Middle frontal gyrus (tissue), 1 donor: ENCODE results near the gene PCSK4.
"Not testable (repeated sequence)": the region's sequence is repeated elsewhere in the genome, so short reads cannot be mapped to it uniquely, and the experiment has no call there.

Experiments used
- DNase-seq: peaks from one replicate; pipeline ENCODE4 v3.0.0-alpha.2; 2015; ENCODE audit warnings: low spot score; ENCODE audit errors: extremely low spot score

The PCSK4 gene

GRCh38 chr19:1490311-1491113, at the start of gene PCSK4:
TSS of gene PCSK4 (minus strand) at chr19:1490350. CDS start at chr19:1490346, 4 bp downstream.
- DNase-seq: peak; percentile 94

GRCh38 chr19:1539749-1540148, 49.6 kb upstream of the PCSK4 start:
- DNase-seq: not testable (repeated sequence)

- no peak for DNase-seq
Observed at GRCh38 chr19:1538978-1539377, 48.8 kb upstream of the PCSK4 start.

DNA sequence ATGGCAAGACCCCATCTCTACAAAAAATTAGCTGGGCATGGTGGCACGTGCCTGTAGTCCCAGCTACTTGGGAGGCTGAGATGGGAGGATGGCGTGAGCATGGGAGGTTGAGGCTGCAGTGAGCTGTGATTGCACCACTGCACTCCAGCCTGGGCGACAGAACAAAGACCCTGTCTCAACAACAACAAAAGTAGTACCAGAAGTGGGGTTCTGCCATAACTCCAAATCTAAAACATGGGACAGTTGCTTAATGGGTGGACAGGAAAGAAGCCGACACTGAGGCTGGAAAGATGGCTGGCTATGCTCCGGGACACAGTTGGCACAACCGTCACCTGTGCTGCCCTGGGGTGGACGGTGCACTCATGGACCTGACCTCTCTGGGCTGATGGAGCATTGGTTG, 45.5 kb upstream of the PCSK4 start:
- DNase-seq: not testable (repeated sequence)

DNA sequence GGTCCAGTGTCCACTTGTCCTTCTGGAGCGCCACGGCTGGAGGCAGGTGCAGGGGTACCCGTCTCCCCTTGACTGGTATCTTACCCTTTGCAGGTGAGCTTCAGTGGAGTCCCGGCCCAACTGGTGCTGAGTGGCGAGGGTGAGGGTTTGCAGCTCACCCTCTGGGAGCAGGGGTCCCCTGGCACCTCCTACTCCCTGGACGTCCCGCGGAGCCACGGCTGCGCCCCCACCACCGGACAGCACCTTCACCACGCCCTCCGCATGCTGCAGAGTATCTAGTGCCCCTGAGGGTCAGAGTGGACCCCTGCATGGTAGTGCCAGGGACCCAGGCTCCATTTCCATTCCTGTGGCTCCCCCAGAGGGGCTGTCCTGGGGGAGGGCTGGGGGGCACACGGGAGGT, 44.8 kb upstream of the PCSK4 start:
- DNase-seq: no peak

- DNase-seq: no peak
Observed at GRCh38 chr19:1533510-1534150, 43.5 kb upstream of the PCSK4 start.

DNA sequence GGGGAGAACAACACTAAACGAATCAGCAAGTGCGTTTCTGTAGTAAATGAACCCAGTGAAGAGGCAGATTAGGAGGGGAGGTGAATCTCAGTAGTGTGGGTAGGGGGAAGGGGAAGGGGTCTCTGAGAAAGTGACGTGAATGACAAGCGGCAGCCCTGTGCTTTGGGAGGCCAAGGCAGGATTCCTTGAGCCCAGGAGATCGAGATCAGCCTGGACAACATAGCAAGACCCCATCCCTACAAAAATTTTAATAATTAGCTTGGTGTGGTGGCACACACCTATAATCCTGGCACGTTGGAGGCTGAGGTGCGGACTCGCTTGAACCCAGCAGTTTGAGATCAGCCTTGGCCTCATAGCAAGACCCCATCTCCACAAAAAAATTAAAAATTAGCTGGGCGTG, 41.9 kb upstream of the PCSK4 start:
- DNase-seq: no peak

DNA sequence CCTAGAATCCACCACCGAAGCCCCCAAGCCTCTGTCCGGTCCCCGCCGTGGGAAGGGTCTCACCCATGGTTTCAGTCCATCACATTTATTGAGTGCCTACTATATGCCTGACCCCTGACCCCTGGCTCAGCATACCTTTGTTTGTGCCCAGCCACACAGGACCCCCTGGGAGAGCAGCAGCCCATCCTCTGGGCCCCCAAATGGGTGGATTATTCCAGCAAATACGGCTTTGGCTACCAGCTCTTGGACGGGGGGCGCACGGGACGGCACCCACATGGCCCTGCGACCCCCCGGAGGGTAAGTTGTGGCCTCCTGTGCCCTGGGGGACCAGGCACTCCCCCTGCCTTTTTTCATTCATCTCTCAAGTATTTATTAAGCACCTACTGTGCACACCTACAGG, 41.4 kb upstream of the PCSK4 start:
- no peak for DNase-seq

- not testable (repeated sequence) for DNase-seq
Observed at GRCh38 chr19:1530856-1531255, 40.7 kb upstream of the PCSK4 start.

DNA sequence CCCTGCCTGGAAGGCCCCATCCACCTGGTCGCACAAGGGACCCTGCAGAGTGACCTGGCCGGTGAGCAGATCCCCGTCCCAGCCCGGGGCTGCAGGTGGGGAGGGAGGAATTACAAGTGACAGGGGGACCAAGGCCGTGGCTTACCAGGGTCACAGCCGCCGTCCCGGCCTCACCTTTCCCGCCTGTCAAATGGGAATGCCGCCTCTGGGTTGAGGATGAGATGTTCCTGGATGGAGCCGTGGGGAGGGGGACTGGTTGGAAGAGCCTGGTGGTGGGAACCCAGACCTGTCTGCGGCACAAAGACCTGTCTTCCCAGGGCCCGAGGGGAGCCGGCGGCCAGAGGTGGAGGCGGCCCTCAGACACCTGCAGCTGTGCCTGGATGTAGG, 39.3 kb upstream of the PCSK4 start:
- DNase-seq: no peak

- no peak for DNase-seq
Observed at GRCh38 chr19:1528596-1529429, 38.7 kb upstream of the PCSK4 start.

DNA sequence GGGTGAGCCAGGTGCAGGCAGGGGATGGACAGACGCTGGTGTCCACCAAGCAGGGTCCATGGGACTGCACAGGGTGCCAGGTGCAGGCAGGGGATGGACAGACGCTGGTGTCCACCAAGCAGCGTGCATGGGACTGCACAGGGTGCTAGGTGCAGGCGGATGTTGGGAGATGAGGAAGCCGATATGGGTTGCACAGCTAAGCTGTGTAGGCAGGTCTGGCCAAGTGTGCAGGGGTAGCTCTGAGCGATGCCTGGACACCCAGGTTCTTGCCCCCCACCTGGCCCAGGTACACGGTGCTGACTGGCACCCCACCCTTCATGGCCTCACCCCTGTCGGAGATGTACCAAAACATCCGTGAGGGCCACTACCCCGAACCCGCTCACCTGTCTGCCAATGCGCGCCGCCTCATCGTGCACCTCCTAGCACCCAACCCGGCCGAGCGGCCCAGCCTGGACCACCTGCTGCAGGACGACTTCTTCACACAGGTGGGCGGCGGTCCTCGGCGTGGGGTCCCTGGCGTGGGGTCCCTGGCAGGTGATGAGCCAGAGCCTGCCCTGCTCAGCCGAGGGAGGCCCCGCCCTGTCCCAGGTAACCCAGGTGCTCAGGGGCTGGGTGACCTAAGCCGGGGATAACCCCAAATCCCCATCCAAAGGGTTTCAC, 37.6 kb upstream of the PCSK4 start:
- no peak for DNase-seq

DNA sequence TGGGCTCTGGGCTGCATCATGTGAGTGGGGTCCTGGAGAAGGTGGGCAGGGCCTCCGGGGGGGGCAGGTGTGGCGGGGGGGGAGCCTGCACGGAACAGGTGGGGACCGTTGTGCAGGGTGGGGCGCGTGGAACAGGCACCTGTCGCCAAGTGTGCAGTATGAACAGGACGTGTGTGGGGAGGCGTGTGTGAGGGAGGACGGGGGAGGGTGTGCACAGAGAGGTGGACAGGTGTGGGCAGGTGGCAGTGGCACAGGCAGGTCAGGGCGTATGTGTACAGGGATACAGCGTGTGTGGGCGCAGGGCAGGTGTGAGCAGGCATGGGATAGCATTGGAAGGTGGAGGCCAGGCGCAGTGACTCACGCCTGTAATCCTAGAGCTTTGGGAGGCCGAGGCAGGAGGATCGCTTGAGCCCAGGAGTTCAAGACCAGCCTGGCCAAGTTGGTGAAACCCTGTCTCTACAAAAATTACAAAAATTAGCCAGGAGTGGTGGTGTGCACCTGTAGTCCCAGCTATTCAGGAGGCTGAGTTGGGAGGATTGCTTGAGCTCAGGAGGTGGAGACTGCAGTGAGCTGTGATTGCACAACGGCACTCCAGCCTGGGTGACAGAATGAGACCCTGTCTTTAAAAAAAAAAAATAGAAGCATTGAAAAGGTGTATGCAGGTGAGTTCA, 37.0 kb upstream of the PCSK4 start:
- DNase-seq: no peak

- DNase-seq: no peak
Observed at GRCh38 chr19:1526066-1526778, 36.1 kb upstream of the PCSK4 start.

- no peak for DNase-seq
Observed at GRCh38 chr19:1525343-1525742, 35.2 kb upstream of the PCSK4 start.

DNA sequence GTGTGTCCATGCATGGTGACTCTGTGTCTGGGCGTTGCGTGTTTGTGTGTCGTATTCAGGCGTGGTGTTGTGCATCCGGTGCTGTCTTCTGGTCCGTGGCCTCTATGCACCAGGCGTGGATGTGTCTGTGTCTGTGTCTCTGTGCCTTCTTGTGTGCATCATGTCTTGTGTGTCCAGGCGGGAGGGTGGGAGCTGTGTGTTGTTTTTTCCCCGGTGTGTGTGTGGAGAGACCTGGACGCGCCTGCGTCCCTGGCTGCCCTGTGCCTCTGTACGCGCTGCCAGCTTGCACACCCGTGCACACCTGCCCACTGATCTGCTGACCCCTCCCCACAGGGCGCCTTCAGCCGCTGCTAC, 34.8 kb upstream of the PCSK4 start:
- DNase-seq: no peak

- no peak for DNase-seq
Observed at GRCh38 chr19:1524287-1524971, 34.3 kb upstream of the PCSK4 start.

DNA sequence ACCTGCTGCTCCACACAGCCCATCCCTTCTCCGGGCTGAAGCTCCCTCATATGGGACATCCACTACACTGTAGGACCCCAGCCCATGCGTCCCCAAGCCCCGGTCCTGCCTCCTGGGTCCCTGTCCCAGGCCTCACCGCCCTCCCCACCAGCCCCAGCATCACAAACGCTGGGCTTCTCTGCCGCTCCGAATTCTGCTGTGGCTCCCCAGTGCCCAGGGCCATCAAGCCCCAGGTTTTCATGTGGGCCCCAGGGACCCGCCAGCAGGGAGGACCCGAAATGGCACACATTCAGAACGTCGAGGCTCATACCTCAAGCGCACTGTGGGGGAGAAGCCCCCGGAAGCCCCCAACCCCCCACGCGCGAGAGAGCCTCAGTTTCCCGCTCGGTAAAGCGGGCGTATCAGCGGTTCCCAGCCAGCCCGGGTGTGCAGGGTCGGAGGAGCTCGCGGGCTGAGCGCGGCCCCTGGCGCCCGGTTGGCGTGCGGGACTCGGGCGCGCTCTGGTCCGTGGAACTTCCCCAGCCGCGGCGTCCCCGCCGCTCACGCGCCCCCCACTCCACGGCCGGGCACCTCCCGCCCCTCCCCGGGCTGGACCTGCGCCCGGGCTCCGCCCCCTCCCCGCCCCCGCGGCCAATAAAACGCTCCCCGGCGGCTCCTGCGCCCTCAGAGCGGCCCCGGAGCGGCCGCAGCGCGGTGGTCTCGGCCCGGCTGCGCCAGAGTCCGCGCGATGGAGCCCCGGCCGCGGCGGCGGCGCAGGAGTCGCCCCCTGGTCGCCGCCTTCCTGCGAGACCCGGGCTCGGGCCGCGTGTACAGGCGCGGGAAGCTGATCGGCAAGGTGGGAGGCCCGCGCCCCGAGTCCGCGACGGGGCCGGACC, 33.5 kb upstream of the PCSK4 start, which contains the start of gene PLK5:
Gene PLK5, plus strand, starts transcription at position 666 of the 875 bp plus-strand sequence. CDS start 2,920 bp downstream, outside the sequence.
- DNase-seq: no peak

DNA sequence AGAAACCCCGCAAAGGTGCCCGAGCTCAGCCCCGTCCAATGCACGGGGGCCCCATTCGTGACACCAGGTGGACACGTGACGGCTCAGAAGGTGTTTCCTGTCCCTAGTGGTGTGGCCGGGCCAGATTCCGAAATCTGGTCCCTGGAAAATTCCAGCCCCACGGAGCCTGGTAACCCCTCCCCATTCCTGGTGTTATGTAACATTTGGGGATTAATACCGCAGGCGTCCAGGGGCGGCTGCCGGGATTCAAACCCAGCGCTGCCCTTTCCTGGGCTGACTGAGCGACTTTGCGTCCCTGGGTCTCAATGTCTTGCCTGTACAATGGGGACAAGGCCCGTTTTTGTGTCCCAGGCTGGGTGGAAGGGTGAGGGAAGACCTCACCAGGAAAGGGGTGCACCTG, 32.7 kb upstream of the PCSK4 start:
- no peak for DNase-seq
